ENCODE measurements around the gene SEC22C. TPM values are rescaled to one million over a fixed set of nuclear protein-coding genes. Genes with fewer than 3 reads are reported as not detected.

SEC22C gene
- total RNA-seq, 3 donors from 2014 or later: 48.8 to 68.8 (median 61.9) TPM

- DNase-seq (ENCODE audit: low spot score in 2 of 2): no peak
- Histone ChIP-seq H3K9me3 (no peaks in the 10 kb centered on the region), H3K27me3 (no peaks in the 10 kb centered on the region), H3K4me1 (peaks cover 4 to 6% of the 10 kb centered on the region in 2 donors), H3K4me3 (no peak overlapping the region), H3K36me3 (no peaks in the 10 kb centered on the region), H3K27ac (no peak overlapping the region)
- intact Hi-C loops (cut with DNase I; ENCODE audit: low total_unique reads): no loop called here
- no peak for TF ChIP-seq CTCF (IDR thresholded peaks at IDR 0.05)
- no peak for TF ChIP-seq POLR2AphosphoS5 (IDR thresholded peaks at IDR 0.05)
- no peak for TF ChIP-seq POLR2A (IDR thresholded peaks at IDR 0.05)
These were observed 62.8 kb downstream of the SEC22C start for GRCh38 chr3:42518800-42519567.

- no peaks in the 10 kb centered on the region for H3K9me3 ChIP-seq
- no peaks in the 10 kb centered on the region for H3K27me3 ChIP-seq
- no peak for TF ChIP-seq CTCF (IDR thresholded peaks at IDR 0.05)
- TF ChIP-seq POLR2AphosphoS5 (IDR thresholded peaks at IDR 0.05): no peak
- TF ChIP-seq POLR2A (IDR thresholded peaks at IDR 0.05): no peak
- no peaks in the 10 kb centered on the region for H3K36me3 ChIP-seq
- H3K27ac ChIP-seq: peak overlapping the region in 1 of 2 donors; percentile 91
- H3K4me1 ChIP-seq: peaks cover 4 to 6% of the 10 kb centered on the region in 2 donors
- no peak overlapping the region for H3K4me3 ChIP-seq
- intact Hi-C loops (cut with DNase I; ENCODE audit: low total_unique reads): no loop called here
- DNase-seq (ENCODE audit: low spot score in 2 of 2): no peak
These were observed 64.7 kb downstream of the SEC22C start for GRCh38 chr3:42517117-42517516.

- no peaks in the 10 kb centered on the region for H3K27me3 ChIP-seq
- H3K9me3 ChIP-seq: no peaks in the 10 kb centered on the region
- H3K4me3 ChIP-seq: no peak overlapping the region
- DNase-seq (ENCODE audit: low spot score in 2 of 2): no peak
- peaks cover 4 to 6% of the 10 kb centered on the region in 2 donors for H3K4me1 ChIP-seq
- TF ChIP-seq POLR2AphosphoS5 (IDR thresholded peaks at IDR 0.05): no peak
- no peak for TF ChIP-seq POLR2A (IDR thresholded peaks at IDR 0.05)
- TF ChIP-seq CTCF (IDR thresholded peaks at IDR 0.05): no peak
- no peaks in the 10 kb centered on the region for H3K36me3 ChIP-seq
- intact Hi-C loops (cut with DNase I; ENCODE audit: low total_unique reads): no loop called here
- H3K27ac ChIP-seq: peak overlapping the region; percentile 91 to 94
These were observed 65.3 kb downstream of the SEC22C start for GRCh38 chr3:42516443-42516842.

- no peak for TF ChIP-seq POLR2AphosphoS5 (IDR thresholded peaks at IDR 0.05)
- peaks cover 4 to 6% of the 10 kb centered on the region in 2 donors for H3K4me1 ChIP-seq
- H3K27ac ChIP-seq: peak overlapping the region; percentile 91 to 94
These were observed 65.8 kb downstream of the SEC22C start for GRCh38 chr3:42515976-42516375.

GRCh38 chr3:42515391-42515916 lies 66.3 kb downstream of the SEC22C start:
- TF ChIP-seq POLR2A (IDR thresholded peaks at IDR 0.05) (no peak), POLR2AphosphoS5 (IDR thresholded peaks at IDR 0.05) (peak; percentile 34 to 64 (median 52))
- peak; percentile 82 to 93 for DNase-seq (ENCODE audit: low spot score in 2 of 2)
- no peaks in the 10 kb centered on the region for H3K36me3 ChIP-seq

More at GRCh38 chr3:42515976-42516375, 65.8 kb downstream of the SEC22C start:
- intact Hi-C loops (cut with DNase I; ENCODE audit: low total_unique reads): no loop called here
- H3K36me3 ChIP-seq: no peaks in the 10 kb centered on the region
- DNase-seq (ENCODE audit: low spot score in 2 of 2): no peak
- H3K27me3 ChIP-seq: no peaks in the 10 kb centered on the region
- no peak overlapping the region for H3K4me3 ChIP-seq
- no peaks in the 10 kb centered on the region for H3K9me3 ChIP-seq

GRCh38 chr3:42514876-42515275 lies 66.9 kb downstream of the SEC22C start:
- no peaks in the 10 kb centered on the region for H3K27me3 ChIP-seq
- TF ChIP-seq CTCF (IDR thresholded peaks at IDR 0.05) (no peak), POLR2AphosphoS5 (IDR thresholded peaks at IDR 0.05) (no peak), POLR2A (IDR thresholded peaks at IDR 0.05) (no peak)
- DNase-seq (ENCODE audit: low spot score in 2 of 2): peak in 1 of 2 donors; percentile 37
- peaks cover 4 to 6% of the 10 kb centered on the region in 2 donors for H3K4me1 ChIP-seq
- peak overlapping the region; percentile 91 to 94 for H3K27ac ChIP-seq
- no peaks in the 10 kb centered on the region for H3K36me3 ChIP-seq
- intact Hi-C loops (cut with DNase I; ENCODE audit: low total_unique reads): no loop called here
- no peaks in the 10 kb centered on the region for H3K9me3 ChIP-seq
- H3K4me3 ChIP-seq: no peak overlapping the region

More at GRCh38 chr3:42515391-42515916, 66.3 kb downstream of the SEC22C start:
- no peak overlapping the region for H3K4me3 ChIP-seq
- no peaks in the 10 kb centered on the region for H3K9me3 ChIP-seq
- H3K4me1 ChIP-seq: peaks cover 4 to 6% of the 10 kb centered on the region in 2 donors
- H3K27me3 ChIP-seq: no peaks in the 10 kb centered on the region
- intact Hi-C loops (cut with DNase I; ENCODE audit: low total_unique reads): no loop called here
- peak overlapping the region; percentile 91 to 94 for H3K27ac ChIP-seq

All from breast epithelium (tissue), 4 donors.